ENCODE results near the gene GLRX3. TPM values are rescaled to one million over a fixed set of nuclear protein-coding genes. Genes with fewer than 3 reads are reported as not detected.
A peak's percentile ranks its signal among the peaks of the same experiment; 100 is the strongest.

The GLRX3 gene
- total and polyA plus RNA-seq, 2 of the 13 experiments (the other 11 are each of a cell fraction or from before 2014, with no cell fraction given): 91.4 to 135 TPM

- Histone ChIP-seq H4K20me1 (ENCODE audit: insufficient read depth, low read length) (no peaks in the 10 kb centered on the region), H3K27me3 (ENCODE audit: control insufficient read depth in 1 of 2, insufficient read depth in 2 of 2, low read length in 2 of 2) (no peaks in the 10 kb centered on the region), H3K4me2 (ENCODE audit: low read depth, low read length) (no peak overlapping the region), H3K9ac (ENCODE audit: insufficient read depth, low read depth, low read length) (no peak overlapping the region), H2AFZ (ENCODE audit: low read length) (no peak overlapping the region), H3K4me1 (ENCODE audit: insufficient read depth, low read length) (no peaks in the 10 kb centered on the region), H3K9me3 (ENCODE audit: low read length) (no peaks in the 10 kb centered on the region), H3K79me2 (ENCODE audit: insufficient read depth, low read length) (no peaks in the 10 kb centered on the region), H3K4me3 (replicated peaks in 1 of 3; ENCODE audit: insufficient read depth in 1 of 3, low read depth in 2 of 3, low read length in 3 of 3) (no peak overlapping the region), H3K27ac (ENCODE audit: extremely low read length, insufficient read depth, low read length) (no peak overlapping the region), H3K36me3 (replicated peaks in 1 of 2; ENCODE audit: control insufficient read depth in 1 of 2, insufficient read depth in 2 of 2, low read length in 2 of 2) (peaks cover 6 to 22% of the 10 kb centered on the region in 2 experiments; a peak in 4 of 5 replicates)
- WGBS (ENCODE audit: low lambda C conversion rate): 94% methylated on average over 22 of the region's 28 CpGs
- ChIA-PET CTCF (ENCODE audit: low intra/inter-chr PET ratio, low total read pairs) (no interaction called here), POLR2A (no interaction called here)
- FAIRE-seq (no peak), ATAC-seq (no peak), DNase-seq (ENCODE audit: low spot score) (peak; percentile 3)
- in situ Hi-C loops (cut with HindIII; ENCODE audit: extremely low pct_ligation_motif_present, low pct_unique_long_range_greater_than_20kb): loop anchor here (25.0 kb wide), 1 partner anchor 1699 kb away; no protein-coding TSS in a partner anchor
- 0 out of 2 replicates have a peak, but pooled peaks have one; percentile 17 for TF ChIP-seq ZNF629 (CRISPR knock-in tag; conservative IDR thresholded peaks at IDR 0.05)
- no peak for TF ChIP-seq ZNF775 (CRISPR knock-in tag; IDR thresholded peaks at IDR 0.05; ENCODE audit: borderline replicate concordance)
- TF ChIP-seq RBM22 (optimal IDR thresholded peaks at IDR 0.05; ENCODE audit: low read length): peak; percentile 75
- no peak for TF ChIP-seq ZNF766 (CRISPR knock-in tag; IDR thresholded peaks at IDR 0.05; ENCODE audit: borderline replicate concordance)
- TF ChIP-seq PRDM4 (CRISPR knock-in tag; IDR thresholded peaks at IDR 0.05; ENCODE audit: borderline replicate concordance): no peak
- no TSS peak for BruUV-seq (replicated peaks)
- intact Hi-C loops (cut with micrococcal nuclease; ENCODE audit: unreplicated experiment): no loop called here
These were observed 52.3 kb downstream of the GLRX3 start for GRCh38 chr10:130188195-130189175.

Data from HepG2 (cell line).